GM19193 (cell line): ENCODE results near the gene ANO6.

Source experiments
- POLR2A ChIP-seq: IDR thresholded peaks from 4 replicates; pipeline ENCODE4 v1.6.1; 2011; ENCODE audit not compliant: insufficient read depth, insufficient read length; ENCODE audit errors: extremely low read depth

Gene ANO6

GRCh38 chr12:45303945-45304344, 88.0 kb downstream of the ANO6 start:
- TF ChIP-seq POLR2A, result no peak

GRCh38 chr12:45304514-45305178, 88.8 kb downstream of the ANO6 start:
- TF ChIP-seq POLR2A, result no peak

- TF ChIP-seq POLR2A, result no peak
These were observed 90.0 kb downstream of the ANO6 start for GRCh38 chr12:45305907-45306306.

GRCh38 chr12:45309836-45310626, 94.1 kb downstream of the ANO6 start:
- no peak for TF ChIP-seq POLR2A

GRCh38 chr12:45310627-45310968, 94.7 kb downstream of the ANO6 start:
- no peak for TF ChIP-seq POLR2A

GRCh38 chr12:45312012-45312411, 96.1 kb downstream of the ANO6 start:
- TF ChIP-seq POLR2A, result no peak

- no peak for TF ChIP-seq POLR2A
These were observed 98.9 kb downstream of the ANO6 start for GRCh38 chr12:45314770-45315169.

GRCh38 chr12:45315462-45315861, 99.6 kb downstream of the ANO6 start:
- TF ChIP-seq POLR2A, result no peak

- no peak for TF ChIP-seq POLR2A
These were observed 106.9 kb downstream of the ANO6 start for GRCh38 chr12:45322810-45323209.

- no peak for TF ChIP-seq POLR2A
These were observed 108.5 kb downstream of the ANO6 start for GRCh38 chr12:45324391-45324790.

GRCh38 chr12:45326358-45326975, 110.6 kb downstream of the ANO6 start:
- TF ChIP-seq POLR2A, result no peak

GRCh38 chr12:45327823-45328383, 112.0 kb downstream of the ANO6 start:
- TF ChIP-seq POLR2A, result no peak

GRCh38 chr12:45329238-45329637, 113.3 kb downstream of the ANO6 start:
- TF ChIP-seq POLR2A, result no peak

- no peak for TF ChIP-seq POLR2A
These were observed 113.8 kb downstream of the ANO6 start for GRCh38 chr12:45329702-45330101.

- TF ChIP-seq POLR2A, result no peak
These were observed 115.7 kb downstream of the ANO6 start for GRCh38 chr12:45331552-45331951.

- no peak for TF ChIP-seq POLR2A
These were observed 118.5 kb downstream of the ANO6 start for GRCh38 chr12:45334396-45334795.

- TF ChIP-seq POLR2A, result no peak
These were observed 120.4 kb downstream of the ANO6 start for GRCh38 chr12:45336331-45336730.
